ENCODE data around the gene FMOD. TPM values are rescaled to one million over a fixed set of nuclear protein-coding genes. Genes with fewer than 3 reads are reported as not detected.

The FMOD gene
- total RNA-seq, 1 donor from 2014 or later: 2.5 TPM

DNA sequence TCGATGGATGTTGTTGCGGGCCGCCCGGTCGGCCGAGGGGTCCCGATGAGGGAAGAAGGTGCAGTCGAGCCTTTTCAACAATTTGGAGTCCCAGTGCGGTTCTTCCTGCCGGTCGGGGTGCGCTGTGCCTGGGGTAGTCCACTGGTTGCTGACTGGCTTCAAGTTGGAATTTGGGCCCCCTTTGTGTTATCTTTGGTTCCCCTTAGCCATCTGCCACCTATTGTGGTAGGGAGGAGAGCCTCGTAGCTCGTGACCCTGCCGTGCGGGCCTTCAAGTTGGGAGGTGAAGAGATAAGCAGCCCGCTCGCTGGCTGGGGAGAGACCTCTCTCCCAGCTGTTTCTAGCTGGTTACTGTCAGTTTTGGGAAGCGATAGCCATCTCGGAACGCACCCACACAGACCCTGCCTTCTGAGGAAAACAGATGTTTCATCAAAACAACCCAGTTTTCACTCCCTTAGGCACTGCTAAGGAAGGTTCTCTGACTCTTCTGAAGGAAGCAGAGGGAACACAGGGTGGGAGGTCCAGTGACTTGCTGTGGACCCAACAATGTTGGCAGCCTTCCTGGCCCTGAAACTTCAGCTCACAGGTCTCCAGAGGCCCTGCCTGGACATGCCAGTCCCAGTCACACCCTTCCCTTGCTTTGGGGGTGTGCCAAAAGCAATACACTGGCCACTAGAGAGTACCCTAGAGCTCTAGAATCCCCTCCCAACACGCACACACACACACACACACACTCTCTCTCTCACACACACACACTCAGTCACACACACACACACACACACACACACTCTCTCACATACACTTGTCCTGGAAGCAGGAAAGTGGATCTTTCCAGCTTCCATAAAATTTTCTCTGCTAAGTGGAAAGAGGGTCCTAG is 44.6 kb downstream of the FMOD start:
- peak; percentile 7 for TF ChIP-seq CTCF (IDR thresholded peaks at IDR 0.05; ENCODE audit: unreplicated experiment)
- peaks cover 25% of the 10 kb centered on the region for H3K36me3 Mint-ChIP-seq (ENCODE audit: insufficient read depth)
- no peaks in the 10 kb centered on the region for H3K27me3 Mint-ChIP-seq
- peak overlapping the region; percentile 94 for H3K27ac Mint-ChIP-seq
- H3K4me1 Mint-ChIP-seq (ENCODE audit: low read depth): peaks cover 46% of the 10 kb centered on the region
- DNase-seq (ENCODE audit: low spot score, unreplicated experiment): no peak
- H3K9me3 Mint-ChIP-seq (ENCODE audit: low read depth): no peaks in the 10 kb centered on the region
- peak overlapping the region; percentile 95 for H3K4me3 Mint-ChIP-seq (ENCODE audit: low read depth)

GRCh38 chr1:203305809-203306088 is 45.2 kb downstream of the FMOD start:
- H3K9me3 Mint-ChIP-seq (ENCODE audit: low read depth): no peaks in the 10 kb centered on the region
- peaks cover 46% of the 10 kb centered on the region for H3K4me1 Mint-ChIP-seq (ENCODE audit: low read depth)

GRCh38 chr1:203304919-203305808 is 45.8 kb downstream of the FMOD start, which contains the start of gene BTG2:
Gene BTG2, plus strand, starts transcription at chr1:203305519. Its CDS starts 88 bp downstream, at chr1:203305607.
- Mint-ChIP-seq H3K27ac (peak within 1 kb of the TSS; percentile 95), H3K4me3 (ENCODE audit: low read depth) (peak within 1 kb of the TSS; percentile 95), H3K36me3 (ENCODE audit: insufficient read depth) (peaks cover 25% of the 10 kb centered on the region), H3K27me3 (no peaks in the 10 kb centered on the region), H3K4me1 (ENCODE audit: low read depth) (peaks cover 49% of the 10 kb centered on the region), H3K9me3 (ENCODE audit: low read depth) (no peaks in the 10 kb centered on the region)
- no peak for TF ChIP-seq CTCF (IDR thresholded peaks at IDR 0.05; ENCODE audit: unreplicated experiment)
- peak; percentile 76 for DNase-seq (ENCODE audit: low spot score, unreplicated experiment)

More at GRCh38 chr1:203305809-203306088, 45.2 kb downstream of the FMOD start:
- peak overlapping the region; percentile 95 for H3K4me3 Mint-ChIP-seq (ENCODE audit: low read depth)
- TF ChIP-seq CTCF (IDR thresholded peaks at IDR 0.05; ENCODE audit: unreplicated experiment): no peak
- H3K36me3 Mint-ChIP-seq (ENCODE audit: insufficient read depth): peaks cover 25% of the 10 kb centered on the region
- peak overlapping the region; percentile 94 for H3K27ac Mint-ChIP-seq
- H3K27me3 Mint-ChIP-seq: no peaks in the 10 kb centered on the region
- no peak for DNase-seq (ENCODE audit: low spot score, unreplicated experiment)

DNA sequence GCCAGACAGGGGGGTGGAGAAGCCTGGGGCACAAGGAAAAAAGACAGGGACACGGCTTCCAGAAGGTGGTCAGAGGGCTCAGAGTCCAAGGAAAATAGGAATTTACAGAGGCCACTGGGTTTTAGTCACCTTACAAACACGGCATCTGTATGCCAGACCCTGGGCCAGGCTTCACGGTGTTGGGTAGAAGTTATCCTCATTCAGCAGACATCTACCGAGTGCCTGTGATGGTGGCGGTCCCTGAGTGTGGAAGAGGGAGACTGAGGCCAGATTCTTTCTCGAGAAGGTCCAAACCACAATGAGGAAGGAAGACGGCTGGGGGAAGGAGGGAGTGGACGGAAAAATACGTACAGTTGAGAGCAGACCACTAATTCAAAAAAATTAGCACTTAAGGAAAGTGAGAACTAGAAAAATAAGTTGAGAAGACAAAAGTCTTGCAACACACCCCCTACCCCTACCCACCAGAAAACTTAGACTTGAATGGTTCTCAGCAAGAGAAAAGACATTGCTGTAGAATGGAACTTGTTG is 46.5 kb downstream of the FMOD start:
- DNase-seq (ENCODE audit: low spot score, unreplicated experiment): no peak
- TF ChIP-seq CTCF (IDR thresholded peaks at IDR 0.05; ENCODE audit: unreplicated experiment): no peak
- Mint-ChIP-seq H3K27ac (peak overlapping the region; percentile 95), H3K27me3 (no peaks in the 10 kb centered on the region), H3K4me3 (ENCODE audit: low read depth) (peak overlapping the region; percentile 53), H3K4me1 (ENCODE audit: low read depth) (peaks cover 43% of the 10 kb centered on the region), H3K9me3 (ENCODE audit: low read depth) (no peaks in the 10 kb centered on the region), H3K36me3 (ENCODE audit: insufficient read depth) (peaks cover 20% of the 10 kb centered on the region)

DNA sequence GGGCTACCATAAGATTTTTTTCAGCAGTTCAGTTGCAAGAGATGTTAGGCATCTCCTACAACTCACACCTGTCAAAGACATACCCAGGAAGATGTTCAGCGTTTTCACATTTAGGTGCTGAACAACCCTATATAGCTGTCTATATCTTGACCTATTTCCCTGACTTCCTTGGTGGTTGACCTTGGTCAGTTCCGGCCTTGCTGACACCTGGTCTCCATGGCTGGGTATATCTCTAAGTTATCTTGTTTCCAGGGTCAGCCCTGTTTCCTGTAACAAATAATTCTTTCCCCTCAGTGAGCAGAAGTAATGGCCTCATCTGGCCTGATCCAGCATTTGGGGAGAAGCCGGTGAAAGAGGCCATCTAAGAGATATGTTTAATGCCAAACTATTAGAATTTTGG is 48.0 kb downstream of the FMOD start:
- TF ChIP-seq CTCF (IDR thresholded peaks at IDR 0.05; ENCODE audit: unreplicated experiment): no peak
- Mint-ChIP-seq H3K27me3 (no peaks in the 10 kb centered on the region), H3K27ac (no peak overlapping the region), H3K9me3 (ENCODE audit: low read depth) (no peaks in the 10 kb centered on the region), H3K4me3 (ENCODE audit: low read depth) (no peak overlapping the region), H3K36me3 (ENCODE audit: insufficient read depth) (peaks cover 9% of the 10 kb centered on the region), H3K4me1 (ENCODE audit: low read depth) (peaks cover 29% of the 10 kb centered on the region)
- no peak for DNase-seq (ENCODE audit: low spot score, unreplicated experiment)

Data from progenitor cell of endocrine pancreas (in vitro differentiated cells).